GM19467 (cell line): Measurements from ENCODE around the gene FYB2.

Source experiments
- ATAC-seq: cut with Tn5 transposase; IDR thresholded peaks from one replicate; pipeline ENCODE4 v1.9.1; 2021; ENCODE audit warnings: mild to moderate bottlenecking, moderate library complexity; ENCODE audit not compliant: unreplicated experiment

FYB2 gene

GRCh38 chr1:56719171-56719570 is 100.0 kb downstream of the FYB2 start:
- no peak for ATAC-seq

DNA sequence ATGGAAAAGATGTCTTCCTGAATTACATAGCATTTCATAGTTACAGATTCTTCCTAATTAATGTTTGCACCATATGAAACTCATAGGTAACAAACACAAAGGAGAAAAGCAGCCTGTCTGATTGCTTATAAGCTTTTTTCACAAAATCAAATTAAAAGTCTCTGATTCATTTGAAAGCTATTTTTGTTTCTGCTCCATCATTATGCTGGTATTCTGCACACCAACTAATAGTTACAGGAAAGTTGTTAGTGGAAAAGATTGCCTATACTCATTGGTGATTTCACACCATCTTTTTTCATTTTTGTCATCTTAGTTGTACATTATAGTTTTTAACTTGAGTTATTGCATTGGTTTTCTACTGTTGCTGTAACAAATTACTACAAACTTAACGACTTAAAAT is 104.0 kb downstream of the FYB2 start:
- no peak for ATAC-seq

GRCh38 chr1:56713112-56713511 is 106.1 kb downstream of the FYB2 start:
- ATAC-seq, result no peak

DNA sequence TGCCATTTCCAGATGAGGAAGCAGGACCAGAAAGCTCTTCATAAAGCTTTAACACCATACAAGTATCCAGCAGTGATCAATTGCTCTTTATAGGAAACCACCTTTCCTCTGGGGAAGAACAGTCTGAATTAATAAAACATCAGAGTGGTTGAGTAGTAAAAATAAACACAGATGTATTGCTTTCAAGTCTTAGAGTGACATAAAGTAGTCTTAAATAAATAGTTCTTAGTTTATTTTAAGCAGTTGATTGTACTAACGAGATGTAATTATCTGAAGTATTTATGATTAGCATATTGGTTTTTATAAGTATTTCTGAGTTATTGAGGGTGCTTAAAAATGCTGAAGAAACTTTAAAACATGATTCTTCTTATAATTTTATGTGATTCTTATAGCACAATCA is 107.1 kb downstream of the FYB2 start:
- no peak for ATAC-seq

DNA sequence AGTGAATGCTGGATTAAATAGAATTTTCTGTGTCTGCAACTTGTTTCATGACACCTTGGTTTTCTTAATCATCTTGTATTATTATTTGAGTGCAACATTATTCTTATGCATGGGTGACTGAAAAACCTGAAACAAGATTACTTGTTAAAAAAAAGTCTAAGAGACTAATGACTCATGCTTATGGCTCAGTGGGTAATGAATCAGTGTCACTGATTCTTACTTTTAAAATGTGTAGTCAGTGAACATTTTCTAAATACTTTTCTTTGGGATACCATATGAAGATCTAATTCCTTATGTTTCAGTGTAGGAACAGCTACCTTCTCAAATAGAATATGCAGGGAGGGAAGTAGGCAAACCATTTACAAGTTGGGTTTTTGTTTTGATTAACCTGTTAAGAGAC is 108.6 kb downstream of the FYB2 start:
- ATAC-seq, result no peak

GRCh38 chr1:56709995-56710394 is 109.2 kb downstream of the FYB2 start:
- no peak for ATAC-seq

DNA sequence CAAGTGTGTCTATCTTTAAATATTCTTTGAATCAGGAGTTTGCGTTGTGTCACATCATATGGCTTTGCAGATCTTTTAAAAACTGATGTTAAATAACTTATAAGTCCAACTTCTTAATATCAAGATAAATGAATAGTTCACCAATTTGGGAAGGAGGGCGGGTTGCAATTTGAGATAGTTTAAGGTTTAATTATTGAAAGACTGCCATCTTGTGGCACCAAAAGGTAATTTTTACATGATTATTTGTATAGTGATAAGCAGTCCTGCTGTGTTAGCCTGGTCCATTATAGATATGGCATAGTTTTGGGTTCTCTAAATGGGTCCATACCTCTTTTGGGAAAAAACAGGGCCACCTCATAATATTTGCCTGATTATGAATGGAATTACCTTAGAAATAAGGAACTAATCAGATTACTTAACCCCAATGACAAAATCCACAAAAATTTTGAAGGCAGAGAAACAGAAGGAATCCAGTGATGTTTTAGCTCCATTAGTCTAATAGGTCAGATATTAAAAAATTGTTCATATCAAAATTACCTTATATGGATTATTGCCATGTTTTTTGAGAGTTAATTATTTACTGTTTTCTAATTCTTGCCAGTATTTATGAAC is 109.8 kb downstream of the FYB2 start:
- peak; percentile 67 for ATAC-seq

GRCh38 chr1:56707379-56707778 is 111.8 kb downstream of the FYB2 start:
- no peak for ATAC-seq

GRCh38 chr1:56703747-56704146 is 115.5 kb downstream of the FYB2 start:
- ATAC-seq, result no peak

GRCh38 chr1:56696663-56697062 is 122.5 kb downstream of the FYB2 start:
- no peak for ATAC-seq

- ATAC-seq, result no peak
Observed at GRCh38 chr1:56688522-56689026, 130.6 kb downstream of the FYB2 start.

DNA sequence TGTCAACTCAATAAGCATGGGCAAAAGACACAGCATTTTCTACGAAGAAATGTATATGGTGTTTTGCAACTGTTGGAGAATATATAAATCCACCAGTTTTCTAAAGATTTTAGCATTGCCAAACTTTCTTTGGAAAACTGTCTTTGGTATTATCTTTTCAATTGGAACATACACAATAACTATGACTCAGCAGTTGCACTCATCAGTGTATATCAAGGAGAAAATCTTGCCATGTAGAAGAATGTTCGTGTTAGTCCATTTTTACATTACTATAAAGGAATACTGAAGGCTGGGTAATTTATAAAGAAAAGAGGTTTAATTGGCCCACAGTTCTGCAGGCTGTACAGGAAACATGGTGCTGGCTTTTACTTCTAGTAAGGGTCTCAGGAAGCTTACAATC is 133.0 kb downstream of the FYB2 start:
- ATAC-seq, result no peak

DNA sequence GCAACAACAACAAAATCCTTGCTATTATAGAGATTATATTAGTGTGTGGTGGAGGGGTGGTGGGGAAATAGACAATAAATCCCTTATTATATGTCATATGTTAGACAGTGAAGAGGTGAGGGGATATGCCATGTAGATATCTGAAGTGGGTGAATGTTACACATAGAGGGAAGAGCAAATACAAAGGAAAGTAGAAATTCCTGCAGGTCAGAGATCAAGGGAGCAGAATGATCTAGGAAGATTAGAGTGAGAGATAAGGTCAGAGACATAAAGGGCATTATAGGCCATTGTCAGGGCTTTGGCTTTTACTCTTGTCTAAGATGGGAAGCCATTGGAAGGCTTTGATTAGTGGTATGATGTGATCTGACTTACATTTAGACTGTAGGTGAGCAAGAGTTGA is 135.6 kb downstream of the FYB2 start:
- ATAC-seq, result no peak

DNA sequence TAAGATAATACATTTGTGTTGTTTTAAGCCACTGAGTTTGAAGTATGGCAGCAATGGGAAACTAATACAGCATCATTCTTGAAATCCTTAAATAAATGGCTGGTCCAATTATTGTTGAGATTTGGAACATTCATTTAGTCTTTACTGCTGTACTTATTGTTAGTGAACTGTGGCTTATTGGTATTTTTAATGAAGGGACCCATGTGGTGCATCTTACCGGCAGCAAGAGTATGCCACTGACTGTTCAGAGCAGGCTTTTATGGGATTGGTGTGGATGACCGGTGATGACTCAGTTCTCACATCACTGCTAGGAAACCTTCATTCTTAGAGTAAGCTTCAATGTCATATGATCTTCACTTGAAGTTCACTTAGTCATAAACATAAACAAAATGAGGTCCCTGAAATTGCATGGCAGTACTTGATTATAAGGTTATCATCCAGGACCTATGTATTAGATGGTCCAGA is 142.6 kb downstream of the FYB2 start:
- no peak for ATAC-seq

- no peak for ATAC-seq
Observed at GRCh38 chr1:56675763-56676162, 143.4 kb downstream of the FYB2 start.

DNA sequence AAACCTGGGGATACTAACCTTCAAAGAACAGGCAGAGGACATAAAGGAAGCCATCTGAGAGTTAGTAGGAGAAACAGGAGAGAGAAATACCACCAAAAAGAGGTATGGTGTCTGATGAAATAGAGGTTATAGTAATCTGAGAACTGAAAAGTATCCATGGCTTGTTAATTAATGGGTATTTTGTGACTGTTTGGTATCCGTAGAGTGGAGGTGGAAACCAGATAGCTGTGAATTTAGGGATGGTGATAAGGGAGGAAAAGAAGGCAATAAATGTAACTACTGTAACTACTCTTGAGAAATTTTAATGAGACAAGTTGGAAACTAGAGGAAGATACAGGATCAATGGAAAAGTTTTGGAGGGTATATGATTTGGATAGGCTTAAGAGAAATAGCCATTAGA is 146.6 kb downstream of the FYB2 start:
- no peak for ATAC-seq

GRCh38 chr1:56671542-56671941 is 147.7 kb downstream of the FYB2 start:
- no peak for ATAC-seq

GRCh38 chr1:56671085-56671484 is 148.1 kb downstream of the FYB2 start:
- ATAC-seq, result no peak

DNA sequence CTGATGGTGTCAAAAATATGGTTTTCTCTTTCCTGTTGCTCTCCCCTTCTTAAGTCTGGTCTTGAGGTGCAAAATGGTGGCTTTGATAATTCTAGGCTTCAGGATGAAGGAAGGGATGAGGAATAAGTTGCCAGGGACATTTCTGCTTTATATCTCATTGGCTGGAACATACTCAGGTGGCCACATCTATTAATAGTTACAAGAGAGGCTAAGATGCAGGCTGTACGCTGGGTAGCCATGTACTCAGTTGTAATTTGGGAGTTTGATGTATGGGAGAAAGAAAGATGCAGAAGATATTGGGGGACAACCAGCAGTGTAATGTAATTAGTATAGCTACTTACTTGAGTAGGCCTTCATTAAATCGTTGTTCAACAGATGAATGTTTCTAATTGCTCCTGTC is 148.9 kb downstream of the FYB2 start:
- ATAC-seq, result no peak
